ENCODE data around the gene ARHGEF7. TPM values are rescaled to one million over a fixed set of nuclear protein-coding genes. Genes with fewer than 3 reads are reported as not detected.
"Not testable (repeated sequence)": the region's sequence is repeated elsewhere in the genome, so short reads cannot be mapped to it uniquely, and the experiment has no call there.

ARHGEF7 gene
- total RNA-seq, 1 donor from 2014 or later: 61.8 TPM

GRCh38 chr13:111193223-111193622 is 78.1 kb downstream of the ARHGEF7 start:
- intact Hi-C loops (cut with micrococcal nuclease): not testable (repeated sequence)

GRCh38 chr13:111194651-111195050 is 79.5 kb downstream of the ARHGEF7 start:
- intact Hi-C loops (cut with micrococcal nuclease): not testable (repeated sequence)

- intact Hi-C loops (cut with micrococcal nuclease): not testable (repeated sequence)
These were observed 83.7 kb downstream of the ARHGEF7 start for GRCh38 chr13:111198732-111199378.

- intact Hi-C loops (cut with micrococcal nuclease): no loop called here
These were observed 86.3 kb downstream of the ARHGEF7 start for GRCh38 chr13:111201304-111201940.

- intact Hi-C loops (cut with micrococcal nuclease): loop anchor here (2.0 kb wide), 1 partner anchor 13 kb away; no protein-coding TSS in a partner anchor
These were observed 87.1 kb downstream of the ARHGEF7 start for GRCh38 chr13:111202156-111202621.

- intact Hi-C loops (cut with micrococcal nuclease): loop anchor here (2.0 kb wide), 1 partner anchor 14 kb away; no protein-coding TSS in a partner anchor
These were observed 87.6 kb downstream of the ARHGEF7 start for GRCh38 chr13:111202745-111203144.

GRCh38 chr13:111203736-111204389 is 88.8 kb downstream of the ARHGEF7 start:
- intact Hi-C loops (cut with micrococcal nuclease): loop anchor here (2.0 kb wide), 1 partner anchor 15 kb away; no protein-coding TSS in a partner anchor

- intact Hi-C loops (cut with micrococcal nuclease): no loop called here
These were observed 89.5 kb downstream of the ARHGEF7 start for GRCh38 chr13:111204438-111205177.

GRCh38 chr13:111206148-111206547 is 91.0 kb downstream of the ARHGEF7 start:
- intact Hi-C loops (cut with micrococcal nuclease): no loop called here

GRCh38 chr13:111209613-111210012 is 94.5 kb downstream of the ARHGEF7 start:
- intact Hi-C loops (cut with micrococcal nuclease): no loop called here

- intact Hi-C loops (cut with micrococcal nuclease): no loop called here
These were observed 95.0 kb downstream of the ARHGEF7 start for GRCh38 chr13:111210091-111210490.

GRCh38 chr13:111210544-111211469 is 95.7 kb downstream of the ARHGEF7 start:
- intact Hi-C loops (cut with micrococcal nuclease): no loop called here

- intact Hi-C loops (cut with micrococcal nuclease): no loop called here
These were observed 96.8 kb downstream of the ARHGEF7 start for GRCh38 chr13:111211789-111212516.

GRCh38 chr13:111212517-111212873 is 97.4 kb downstream of the ARHGEF7 start:
- intact Hi-C loops (cut with micrococcal nuclease): no loop called here

- intact Hi-C loops (cut with micrococcal nuclease): no loop called here
These were observed 99.0 kb downstream of the ARHGEF7 start for GRCh38 chr13:111213964-111214726.

- intact Hi-C loops (cut with micrococcal nuclease): loop anchor here (1.0 kb wide), 1 partner anchor 148 kb away; no protein-coding TSS in a partner anchor
These were observed 100.3 kb downstream of the ARHGEF7 start for GRCh38 chr13:111215081-111216047.

- intact Hi-C loops (cut with micrococcal nuclease): loop anchor here (1.0 kb wide), 1 partner anchor 149 kb away; no protein-coding TSS in a partner anchor
These were observed 101.3 kb downstream of the ARHGEF7 start for GRCh38 chr13:111216166-111216960.
